Neural cell (in vitro differentiated cells): ENCODE measurements around the gene MID1. TPM values are rescaled to one million over a fixed set of nuclear protein-coding genes. Genes with fewer than 3 reads are reported as not detected.

ENCODE experiments used
- H2AFZ ChIP-seq: fragments of 200-600, 300-800 bp; sonication (generic), shearing (Covaris generic); 2 replicates; pipeline ENCODE4 v1.6.0; 2014; ENCODE audit warnings: low read depth, mild to moderate bottlenecking, antibody characterized with exemption, low read length, moderate library complexity
- H3F3A ChIP-seq: fragments of 200-600 bp; shearing (Covaris generic); 2 replicates; pipeline ENCODE4 v1.6.1; 2016; ENCODE audit warnings: mild to moderate bottlenecking, moderate library complexity, mixed read lengths, antibody characterized with exemption, low read length; ENCODE audit not compliant: insufficient read depth, poor library complexity, severe bottlenecking
- H3K27ac ChIP-seq: fragments of 200-600, 300-800 bp; sonication (generic), shearing (Covaris generic); 2 replicates; pipeline ENCODE4 v1.5.1; 2014; ENCODE audit warnings: mild to moderate bottlenecking, low read length, moderate library complexity
- H3K27me3 ChIP-seq: fragments of 300-800, 200-600 bp; sonication (generic), shearing (Covaris generic); 2 replicates; pipeline ENCODE4 v1.6.0; 2014; ENCODE audit warnings: mild to moderate bottlenecking, low read depth, low read length, moderate library complexity; ENCODE audit not compliant: insufficient read depth
- H3K36me3 ChIP-seq: fragments of 300-800, 200-600 bp; sonication (generic), shearing (Covaris generic); 2 replicates; pipeline ENCODE4 v1.5.1; 2014; ENCODE audit warnings: mild to moderate bottlenecking, antibody characterized with exemption, low read length, moderate library complexity; ENCODE audit not compliant: insufficient read depth
- H3K4me2 ChIP-seq: fragments of 300-800, 200-600 bp; sonication (generic), shearing (Covaris generic); 2 replicates; pipeline ENCODE4 v1.6.0; 2014; ENCODE audit warnings: mild to moderate bottlenecking, low read length
- H3K4me3 ChIP-seq: fragments of 300-800, 200-600 bp; sonication (generic), shearing (Covaris generic); 2 replicates; pipeline ENCODE4 v1.5.1; 2014; ENCODE audit warnings: mild to moderate bottlenecking, low read length, moderate library complexity
- H3K79me2 ChIP-seq: fragments of 200-600 bp; shearing (Covaris generic); replicated peaks from 2 replicates; pipeline ENCODE4 v1.6.0; 2014; ENCODE audit warnings: mild to moderate bottlenecking, low read length, moderate library complexity; ENCODE audit not compliant: insufficient read depth
- H3K9ac ChIP-seq: fragments of 300-800, 200-600 bp; sonication (generic), shearing (Covaris generic); 2 replicates; pipeline ENCODE4 v1.6.1; 2016; ENCODE audit warnings: mild to moderate bottlenecking, low read length, mixed read lengths
- H3K9me2 ChIP-seq: fragments of 200-600 bp; shearing (Covaris generic); 2 replicates; pipeline ENCODE4 v1.6.1; 2016; ENCODE audit warnings: mild to moderate bottlenecking, low read length, mixed read lengths; ENCODE audit not compliant: insufficient read depth
- H3K9me3 ChIP-seq: fragments of 200-600, 300-800 bp; sonication (generic), shearing (Covaris generic); 2 replicates; pipeline ENCODE4 v1.6.1; 2016; ENCODE audit warnings: mild to moderate bottlenecking, mixed run types, low read length, moderate library complexity, mixed read lengths
- H4K20me1 ChIP-seq: fragments of 200-600 bp; shearing (Covaris generic); 2 replicates; pipeline ENCODE4 v1.6.1; 2016; ENCODE audit warnings: mild to moderate bottlenecking, mixed run types; ENCODE audit not compliant: insufficient read depth
- CTCF ChIP-seq: fragments of 450-650 bp; IDR thresholded peaks from 2 replicates; pipeline ENCODE4 v1.5.1; 2014; ENCODE audit warnings: antibody characterized with exemption, mild to moderate bottlenecking, moderate library complexity; ENCODE audit not compliant: poor library complexity, severe bottlenecking
- EP300 ChIP-seq: fragments of 450-650 bp; conservative IDR thresholded peaks from 2 replicates; pipeline ENCODE4 v1.6.1; 2014; ENCODE audit warnings: antibody characterized with exemption, mild to moderate bottlenecking, moderate library complexity; ENCODE audit not compliant: poor library complexity, severe bottlenecking
- EZH2 ChIP-seq: fragments of 200-600, 300-800 bp; shearing (Covaris generic), sonication (generic); IDR thresholded peaks from 2 replicates; pipeline ENCODE4 v1.6.1; 2014; ENCODE audit warnings: antibody characterized with exemption, low read length, borderline replicate concordance, mild to moderate bottlenecking; ENCODE audit not compliant: insufficient read depth, poor library complexity, severe bottlenecking
- MXI1 ChIP-seq: fragments of 450-650 bp; conservative IDR thresholded peaks from 2 replicates; pipeline ENCODE4 v1.6.1; 2014; ENCODE audit warnings: antibody characterized with exemption, mild to moderate bottlenecking; ENCODE audit not compliant: poor library complexity, severe bottlenecking
- POLR2AphosphoS5 ChIP-seq: IDR thresholded peaks from 2 replicates; pipeline ENCODE4 v1.6.1; 2012
- RAD21 ChIP-seq: fragments of 450-650 bp; conservative IDR thresholded peaks from 2 replicates; pipeline ENCODE4 v1.6.1; 2014; ENCODE audit warnings: antibody characterized with exemption, mild to moderate bottlenecking, moderate library complexity
- REST ChIP-seq: IDR thresholded peaks from 2 replicates; pipeline ENCODE4 v1.6.1; 2012; ENCODE audit warnings: borderline replicate concordance
- SMC3 ChIP-seq: fragments of 450-650 bp; conservative IDR thresholded peaks from 2 replicates; pipeline ENCODE4 v1.6.1; 2014; ENCODE audit warnings: antibody characterized with exemption, mild to moderate bottlenecking, moderate library complexity; ENCODE audit not compliant: poor library complexity
- TAF1 ChIP-seq: IDR thresholded peaks from 2 replicates; pipeline ENCODE4 v1.6.1; 2012; ENCODE audit warnings: low read depth
- polyA plus RNA-seq: library from polyadenylated mRNA; depleted of rRNA; stranded (reverse); fragments of >200 nt; gene quantifications from 2 replicates; pipeline ENCODE4 v1.2.3, GENCODE V29; 2014

MID1 gene
- polyA plus RNA-seq, 1 donor from 2014 or later = 16.6 TPM

- H3K36me3 ChIP-seq = no peaks in the 10 kb centered on the region
- H2AFZ ChIP-seq = no peak overlapping the region
- no peak overlapping the region for H3K27ac ChIP-seq
- no peaks in the 10 kb centered on the region for H3K27me3 ChIP-seq
- H4K20me1 ChIP-seq = no peaks in the 10 kb centered on the region
- TF ChIP-seq EP300 = no peak
- no peak for TF ChIP-seq TAF1
- TF ChIP-seq CTCF = no peak
- TF ChIP-seq RAD21 = no peak
- no peak for TF ChIP-seq SMC3
- no peak for TF ChIP-seq POLR2AphosphoS5
- no peak for TF ChIP-seq REST
- TF ChIP-seq EZH2 = no peak
- TF ChIP-seq MXI1 = no peak
- no peaks in the 10 kb centered on the region for H3K79me2 ChIP-seq
- H3K4me2 ChIP-seq = no peak overlapping the region
- no peaks in the 10 kb centered on the region for H3F3A ChIP-seq
- no peak overlapping the region for H3K9ac ChIP-seq
- no peaks in the 10 kb centered on the region for H3K9me2 ChIP-seq
- no peaks in the 10 kb centered on the region for H3K9me3 ChIP-seq
- H3K4me3 ChIP-seq = no peak overlapping the region
These were observed 74.5 kb downstream of the MID1 start for GRCh38 chrX:10545882-10546281.

- H3K79me2 ChIP-seq = no peaks in the 10 kb centered on the region
These were observed 77.8 kb downstream of the MID1 start for GRCh38 chrX:10542586-10542985.

More at GRCh38 chrX:10542586-10542985, 77.8 kb downstream of the MID1 start:
- no peak overlapping the region for H2AFZ ChIP-seq
- TF ChIP-seq EZH2 = no peak
- no peak for TF ChIP-seq POLR2AphosphoS5
- no peak for TF ChIP-seq EP300
- no peak for TF ChIP-seq MXI1
- TF ChIP-seq TAF1 = no peak
- no peak for TF ChIP-seq REST
- no peak for TF ChIP-seq SMC3
- TF ChIP-seq RAD21 = no peak
- TF ChIP-seq CTCF = no peak
- H3K4me2 ChIP-seq = no peak overlapping the region
- no peaks in the 10 kb centered on the region for H3K9me2 ChIP-seq
- H3K9ac ChIP-seq = no peak overlapping the region
- no peak overlapping the region for H3K4me3 ChIP-seq
- no peaks in the 10 kb centered on the region for H3K27me3 ChIP-seq
- no peaks in the 10 kb centered on the region for H3F3A ChIP-seq
- no peaks in the 10 kb centered on the region for H3K9me3 ChIP-seq
- no peaks in the 10 kb centered on the region for H4K20me1 ChIP-seq
- no peak overlapping the region for H3K27ac ChIP-seq
- no peaks in the 10 kb centered on the region for H3K36me3 ChIP-seq
